ENCODE data around the gene LRRC7. TPM values are rescaled to one million over a fixed set of nuclear protein-coding genes. Genes with fewer than 3 reads are reported as not detected.

The LRRC7 gene
- total RNA-seq, 1 donor: under 0.01 TPM

DNA sequence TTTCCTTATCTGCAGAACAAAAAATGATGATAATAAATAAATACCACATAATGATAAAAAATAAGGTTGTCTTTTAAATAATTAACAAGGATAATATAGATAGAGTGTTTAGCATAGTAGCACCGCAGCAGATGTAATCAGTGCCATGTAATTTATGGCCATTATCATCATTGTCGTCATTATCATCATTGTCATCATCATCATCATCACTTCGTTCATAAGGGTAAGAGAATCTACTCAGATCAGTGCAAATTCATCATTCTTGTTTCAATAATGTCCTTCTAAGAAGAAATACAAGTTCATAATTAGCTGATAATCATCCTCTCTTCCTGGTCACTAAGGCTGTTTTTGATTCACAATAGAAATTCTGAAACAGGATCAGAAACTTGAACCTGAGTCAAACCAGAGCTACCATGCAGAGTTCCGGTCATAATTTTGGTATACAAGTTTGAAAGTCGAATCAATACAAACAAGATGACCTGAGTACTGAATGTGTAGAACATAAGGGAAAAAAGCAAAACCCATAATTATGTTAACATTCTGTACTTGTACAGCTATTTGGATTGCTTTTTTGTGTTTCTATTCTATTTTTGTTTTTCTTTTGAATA is 465.6 kb downstream of the LRRC7 start:
- H3K27me3 ChIP-seq (ENCODE audit: insufficient read depth, low read length): no peaks in the 10 kb centered on the region
- H4K20me1 ChIP-seq (ENCODE audit: insufficient read depth, low read length): no peaks in the 10 kb centered on the region
- H3K36me3 ChIP-seq (ENCODE audit: insufficient read depth, low read length): no peaks in the 10 kb centered on the region
- TF ChIP-seq, protein P1, sequence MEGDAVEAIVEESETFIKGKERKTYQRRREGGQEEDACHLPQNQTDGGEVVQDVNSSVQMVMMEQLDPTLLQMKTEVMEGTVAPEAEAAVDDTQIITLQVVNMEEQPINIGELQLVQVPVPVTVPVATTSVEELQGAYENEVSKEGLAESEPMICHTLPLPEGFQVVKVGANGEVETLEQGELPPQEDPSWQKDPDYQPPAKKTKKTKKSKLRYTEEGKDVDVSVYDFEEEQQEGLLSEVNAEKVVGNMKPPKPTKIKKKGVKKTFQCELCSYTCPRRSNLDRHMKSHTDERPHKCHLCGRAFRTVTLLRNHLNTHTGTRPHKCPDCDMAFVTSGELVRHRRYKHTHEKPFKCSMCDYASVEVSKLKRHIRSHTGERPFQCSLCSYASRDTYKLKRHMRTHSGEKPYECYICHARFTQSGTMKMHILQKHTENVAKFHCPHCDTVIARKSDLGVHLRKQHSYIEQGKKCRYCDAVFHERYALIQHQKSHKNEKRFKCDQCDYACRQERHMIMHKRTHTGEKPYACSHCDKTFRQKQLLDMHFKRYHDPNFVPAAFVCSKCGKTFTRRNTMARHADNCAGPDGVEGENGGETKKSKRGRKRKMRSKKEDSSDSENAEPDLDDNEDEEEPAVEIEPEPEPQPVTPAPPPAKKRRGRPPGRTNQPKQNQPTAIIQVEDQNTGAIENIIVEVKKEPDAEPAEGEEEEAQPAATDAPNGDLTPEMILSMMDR (IDR thresholded peaks at IDR 0.05; ENCODE audit: extremely low read depth, low read depth, low read length): no peak
- no peak overlapping the region for H3K4me2 ChIP-seq (ENCODE audit: insufficient read depth, low read length)
- H3K4me1 ChIP-seq (ENCODE audit: insufficient read depth, low read length): peaks cover 2% of the 10 kb centered on the region
- DNase-seq (ENCODE audit: insufficient read length, low spot score, missing footprints): no peak
- H3K27ac ChIP-seq (ENCODE audit: low read depth, low read length): no peak overlapping the region
- no peaks in the 10 kb centered on the region for H3K79me2 ChIP-seq (ENCODE audit: insufficient read depth, low read length)
- H3K9me3 ChIP-seq (ENCODE audit: low read depth, low read length): no peaks in the 10 kb centered on the region
- H2AFZ ChIP-seq (ENCODE audit: low read length): no peak overlapping the region
- no peak overlapping the region for H3K4me3 ChIP-seq (ENCODE audit: insufficient read depth, low read length)

DNA sequence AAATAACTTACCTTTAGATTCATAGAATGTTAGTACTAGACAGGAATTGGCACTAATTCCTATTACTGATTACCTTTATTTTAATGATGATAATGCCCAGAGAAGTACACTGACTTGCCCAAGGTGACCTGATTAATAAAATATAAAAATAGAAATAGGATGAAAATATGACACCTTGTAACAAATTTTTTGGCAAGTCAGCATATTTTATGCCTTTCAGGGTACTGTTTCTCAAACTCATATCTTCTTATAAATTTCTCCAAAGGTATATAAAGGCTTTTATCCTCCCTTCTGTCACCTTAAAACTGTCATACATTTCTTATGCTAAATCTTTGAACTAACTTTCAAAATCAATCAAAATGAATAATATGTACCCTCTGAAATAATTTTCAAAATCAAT is 466.2 kb downstream of the LRRC7 start:
- no peak overlapping the region for H3K4me2 ChIP-seq (ENCODE audit: insufficient read depth, low read length)
- no peak overlapping the region for H3K27ac ChIP-seq (ENCODE audit: low read depth, low read length)
- no peaks in the 10 kb centered on the region for H3K9me3 ChIP-seq (ENCODE audit: low read depth, low read length)
- H3K36me3 ChIP-seq (ENCODE audit: insufficient read depth, low read length): no peaks in the 10 kb centered on the region
- peaks cover 3% of the 10 kb centered on the region for H3K4me1 ChIP-seq (ENCODE audit: insufficient read depth, low read length)
- no peaks in the 10 kb centered on the region for H3K27me3 ChIP-seq (ENCODE audit: insufficient read depth, low read length)
- H3K4me3 ChIP-seq (ENCODE audit: insufficient read depth, low read length): no peak overlapping the region
- H2AFZ ChIP-seq (ENCODE audit: low read length): no peak overlapping the region
- H3K79me2 ChIP-seq (ENCODE audit: insufficient read depth, low read length): no peaks in the 10 kb centered on the region
- H4K20me1 ChIP-seq (ENCODE audit: insufficient read depth, low read length): no peaks in the 10 kb centered on the region
- DNase-seq (ENCODE audit: insufficient read length, low spot score, missing footprints): no peak
- TF ChIP-seq, protein P1 (IDR thresholded peaks at IDR 0.05; ENCODE audit: extremely low read depth, low read depth, low read length): no peak

DNA sequence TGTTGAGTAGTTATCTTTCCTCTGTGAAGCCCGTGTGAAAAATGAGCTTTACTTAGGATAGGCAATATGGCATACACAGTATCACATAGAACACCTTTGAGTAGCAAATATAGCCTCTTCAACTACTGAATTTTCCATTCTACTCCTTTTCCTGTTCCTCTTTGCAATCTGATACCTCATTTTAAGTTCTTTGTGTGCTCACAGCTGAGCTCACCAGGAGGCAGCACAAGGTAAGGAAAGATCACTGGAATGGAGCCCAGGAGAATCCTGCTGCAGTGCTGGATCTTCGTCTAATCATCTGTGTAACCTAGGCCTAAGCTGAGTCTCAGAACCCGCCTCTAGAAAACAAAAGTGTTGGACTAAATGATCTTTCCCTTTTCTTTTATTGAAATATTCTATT is 466.7 kb downstream of the LRRC7 start:
- H3K79me2 ChIP-seq (ENCODE audit: insufficient read depth, low read length): no peaks in the 10 kb centered on the region
- H2AFZ ChIP-seq (ENCODE audit: low read length): no peak overlapping the region
- TF ChIP-seq, protein P1 (IDR thresholded peaks at IDR 0.05; ENCODE audit: extremely low read depth, low read depth, low read length): peak; percentile 65
- no peak overlapping the region for H3K4me3 ChIP-seq (ENCODE audit: insufficient read depth, low read length)
- no peak overlapping the region for H3K4me2 ChIP-seq (ENCODE audit: insufficient read depth, low read length)
- peaks cover 3% of the 10 kb centered on the region for H3K4me1 ChIP-seq (ENCODE audit: insufficient read depth, low read length)
- no peaks in the 10 kb centered on the region for H3K36me3 ChIP-seq (ENCODE audit: insufficient read depth, low read length)
- no peaks in the 10 kb centered on the region for H3K27me3 ChIP-seq (ENCODE audit: insufficient read depth, low read length)
- no peaks in the 10 kb centered on the region for H3K9me3 ChIP-seq (ENCODE audit: low read depth, low read length)
- no peaks in the 10 kb centered on the region for H4K20me1 ChIP-seq (ENCODE audit: insufficient read depth, low read length)
- DNase-seq (ENCODE audit: insufficient read length, low spot score, missing footprints): no peak
- no peak overlapping the region for H3K27ac ChIP-seq (ENCODE audit: low read depth, low read length)

DNA sequence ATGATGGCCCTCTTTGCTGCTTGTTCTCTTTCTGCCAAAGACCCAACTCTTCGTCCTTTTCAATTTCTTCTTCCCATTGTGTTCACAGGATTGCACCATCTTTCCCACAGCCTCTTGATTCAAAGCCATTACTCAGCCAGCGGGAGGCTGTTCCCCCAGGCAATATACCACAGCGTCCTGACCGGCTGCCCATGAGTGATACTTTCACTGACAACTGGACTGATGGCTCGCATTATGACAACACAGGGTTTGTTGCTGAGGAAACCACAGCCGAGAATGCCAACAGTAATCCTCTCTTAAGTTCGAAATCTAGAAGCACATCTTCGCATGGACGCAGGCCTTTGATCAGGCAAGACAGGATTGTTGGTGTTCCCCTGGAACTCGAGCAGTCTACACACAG is 470.3 kb downstream of the LRRC7 start:
- DNase-seq (ENCODE audit: insufficient read length, low spot score, missing footprints): peak; percentile 50
- no peak overlapping the region for H3K27ac ChIP-seq (ENCODE audit: low read depth, low read length)
- H2AFZ ChIP-seq (ENCODE audit: low read length): peak overlapping the region; percentile 23

More for the DNA sequence above, 470.3 kb downstream of the LRRC7 start:
- TF ChIP-seq, protein P1 (IDR thresholded peaks at IDR 0.05; ENCODE audit: extremely low read depth, low read depth, low read length): no peak
- Histone ChIP-seq H3K4me1 (ENCODE audit: insufficient read depth, low read length) (peaks cover 3% of the 10 kb centered on the region), H3K27me3 (ENCODE audit: insufficient read depth, low read length) (no peaks in the 10 kb centered on the region), H3K79me2 (ENCODE audit: insufficient read depth, low read length) (no peaks in the 10 kb centered on the region), H3K36me3 (ENCODE audit: insufficient read depth, low read length) (no peaks in the 10 kb centered on the region), H3K9me3 (ENCODE audit: low read depth, low read length) (no peaks in the 10 kb centered on the region), H4K20me1 (ENCODE audit: insufficient read depth, low read length) (no peaks in the 10 kb centered on the region), H3K4me2 (ENCODE audit: insufficient read depth, low read length) (peak overlapping the region; percentile 21), H3K4me3 (ENCODE audit: insufficient read depth, low read length) (no peak overlapping the region)
